Caco-2 (cell line): ENCODE data around the gene MST1R. TPM values are rescaled to one million over a fixed set of nuclear protein-coding genes. Genes with fewer than 3 reads are reported as not detected.
"Not testable (repeated sequence)": the region's sequence is repeated elsewhere in the genome, so short reads cannot be mapped to it uniquely, and the experiment has no call there.

Source experiments
- BruUV-seq: library from RNA; stranded (reverse); fragments of 400-500 nt; replicated peaks from 2 replicates; lab custom pipeline; 2021; lab: Mats Ljungman, UMichigan
- CTCF ChIA-PET: fragments of 300-600 bp; sonication (Branson Sonifier 250); formaldehyde crosslinking; loops from one replicate; lab custom pipeline; 2022; ENCODE audit warnings: antibody characterized with exemption; lab: Charles Lee
- POLR2A ChIA-PET: fragments of 300-600 bp; sonication (Branson Sonifier 250); formaldehyde crosslinking; loops from one replicate; lab custom pipeline; 2022; ENCODE audit warnings: antibody characterized with exemption; lab: Charles Lee
- DNase-seq, 2 experiments: peaks; one replicate each; pipeline versions ENCODE4 v3.0.0 to v3.0.0-alpha.2; 2020 to 2022
- H3K27me3 ChIP-seq: replicated peaks from 2 replicates; pipeline ENCODE4 v1.6.0; 2011; ENCODE audit warnings: low read length; ENCODE audit not compliant: control insufficient read depth, insufficient read depth
- H3K36me3 ChIP-seq: 2 replicates; pipeline ENCODE4 v1.5.1; 2011; ENCODE audit warnings: low read length; ENCODE audit not compliant: control insufficient read depth, insufficient read depth
- H3K4me1 ChIP-seq: fragments of 250-450 bp; sonication (Bioruptor Pico); 2 replicates; pipeline ENCODE4 v1.5.1; 2020; ENCODE audit warnings: mild to moderate bottlenecking
- H3K4me3 ChIP-seq: 2 replicates; pipeline ENCODE4 v1.5.1; 2011; ENCODE audit warnings: low read depth, mild to moderate bottlenecking, control low read depth, low read length
- H3K9me3 ChIP-seq: fragments of 250-450 bp; sonication (Bioruptor Pico); 2 replicates; pipeline ENCODE4 v1.5.1; 2020; ENCODE audit warnings: mild to moderate bottlenecking, moderate library complexity
- H3K27ac Mint-ChIP-seq: one replicate; pipeline ENCODE4 v1.8.0; 2022; ENCODE audit warnings: mixed read lengths; ENCODE audit not compliant: unreplicated experiment
- H3K27me3 Mint-ChIP-seq: one replicate; pipeline ENCODE4 v1.8.0; 2022; ENCODE audit warnings: mixed read lengths; ENCODE audit not compliant: insufficient read depth, unreplicated experiment
- H3K36me3 Mint-ChIP-seq: one replicate; pipeline ENCODE4 v1.8.0; 2022; ENCODE audit warnings: mild to moderate bottlenecking, mixed read lengths; ENCODE audit not compliant: insufficient read depth, unreplicated experiment
- H3K4me1 Mint-ChIP-seq: one replicate; pipeline ENCODE4 v1.8.0; 2022; ENCODE audit warnings: low read depth, mixed read lengths; ENCODE audit not compliant: unreplicated experiment
- H3K4me3 Mint-ChIP-seq: one replicate; pipeline ENCODE4 v1.8.0; 2022; ENCODE audit warnings: mild to moderate bottlenecking, moderate library complexity, mixed read lengths; ENCODE audit not compliant: unreplicated experiment
- H3K9me3 Mint-ChIP-seq: one replicate; pipeline ENCODE4 v1.8.0; 2022; ENCODE audit warnings: mixed read lengths; ENCODE audit not compliant: unreplicated experiment
- intact Hi-C: fragments of 100-400 bp; cut with micrococcal nuclease; formaldehyde crosslinking; loops from one replicate; pipeline ENCODE4 v1.10.0; 2022; ENCODE audit not compliant: unreplicated experiment
- total RNA-seq: library from RNA; stranded (reverse); gene quantifications from 2 replicates; pipeline ENCODE4 v1.2.3, GENCODE V29; 2022
- TF ChIP-seq, protein P1 (sequence below), 2 experiments: fragments of 200-600 bp in 1 of 2; IDR thresholded peaks; 1 replicate in 1 of 2; 2 replicates in 1 of 2; pipeline versions ENCODE4 v1.5.1 to v1.8.0; 2011 to 2022; ENCODE audit warnings: antibody characterized with exemption in 1 of 2, control low read depth in 1 of 2, inconsistent platforms in 1 of 2, low read depth in 1 of 2, low read length in 1 of 2, mild to moderate bottlenecking in 1 of 2, moderate library complexity in 1 of 2; ENCODE audit not compliant: insufficient read depth in 1 of 2, severe bottlenecking in 1 of 2, unreplicated experiment in 1 of 2

Gene MST1R
- total RNA-seq, 1 experiment from 2014 or later = 11.8 TPM

DNA sequence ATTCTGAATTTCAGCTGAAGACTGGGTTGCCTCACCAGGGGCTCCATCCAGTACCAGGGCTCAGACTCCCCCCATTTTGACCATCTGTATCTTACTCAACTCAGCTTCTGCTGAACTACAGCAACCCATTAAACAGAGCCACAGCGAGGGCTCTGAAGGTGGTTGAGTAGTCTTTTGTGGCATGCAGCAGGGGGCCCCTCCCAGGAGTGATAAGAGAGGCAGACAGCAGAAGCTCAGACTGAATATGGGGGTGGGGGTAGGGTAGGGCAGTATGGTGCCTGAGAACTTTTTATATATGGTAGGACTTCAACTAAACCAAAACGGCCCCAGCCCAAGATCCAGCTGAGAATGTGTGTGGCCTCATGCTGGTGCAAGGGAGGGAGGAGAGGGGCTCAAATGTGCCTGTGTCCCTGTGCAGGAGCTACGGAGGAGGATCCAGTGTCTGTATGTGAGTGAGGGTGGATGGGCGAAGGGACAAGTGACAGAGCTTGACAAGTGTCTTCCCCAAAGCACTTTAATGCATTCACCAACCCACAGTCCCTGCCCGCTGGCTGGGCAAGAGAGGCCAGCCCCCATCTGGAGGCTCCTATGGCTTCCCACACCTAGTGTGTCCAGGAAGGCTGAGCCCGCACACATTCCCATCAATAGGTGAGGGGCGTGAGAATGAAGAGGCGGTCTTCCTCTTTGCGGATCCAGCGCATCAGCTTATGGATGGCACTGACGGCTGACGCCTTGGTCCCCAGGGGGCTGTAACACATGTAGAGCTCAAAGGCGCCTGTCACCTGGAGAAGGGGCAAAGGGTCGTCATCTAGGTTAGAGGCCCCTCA, 4.9 kb upstream of the MST1R start:
- peaks cover 10% of the 10 kb centered on the region for H3K36me3 Mint-ChIP-seq
- CTCF ChIA-PET = interaction anchor here (1.3 to 1.7 kb wide), 2 partner anchors 67 to 69 kb away, joined by 4 to 8 read pairs; no protein-coding TSS in a partner anchor
- TF ChIP-seq, protein P1, sequence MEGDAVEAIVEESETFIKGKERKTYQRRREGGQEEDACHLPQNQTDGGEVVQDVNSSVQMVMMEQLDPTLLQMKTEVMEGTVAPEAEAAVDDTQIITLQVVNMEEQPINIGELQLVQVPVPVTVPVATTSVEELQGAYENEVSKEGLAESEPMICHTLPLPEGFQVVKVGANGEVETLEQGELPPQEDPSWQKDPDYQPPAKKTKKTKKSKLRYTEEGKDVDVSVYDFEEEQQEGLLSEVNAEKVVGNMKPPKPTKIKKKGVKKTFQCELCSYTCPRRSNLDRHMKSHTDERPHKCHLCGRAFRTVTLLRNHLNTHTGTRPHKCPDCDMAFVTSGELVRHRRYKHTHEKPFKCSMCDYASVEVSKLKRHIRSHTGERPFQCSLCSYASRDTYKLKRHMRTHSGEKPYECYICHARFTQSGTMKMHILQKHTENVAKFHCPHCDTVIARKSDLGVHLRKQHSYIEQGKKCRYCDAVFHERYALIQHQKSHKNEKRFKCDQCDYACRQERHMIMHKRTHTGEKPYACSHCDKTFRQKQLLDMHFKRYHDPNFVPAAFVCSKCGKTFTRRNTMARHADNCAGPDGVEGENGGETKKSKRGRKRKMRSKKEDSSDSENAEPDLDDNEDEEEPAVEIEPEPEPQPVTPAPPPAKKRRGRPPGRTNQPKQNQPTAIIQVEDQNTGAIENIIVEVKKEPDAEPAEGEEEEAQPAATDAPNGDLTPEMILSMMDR (IDR thresholded peaks at IDR 0.05; ENCODE audit: insufficient read depth in 1 of 2, low read depth in 1 of 2, low read length in 1 of 2, severe bottlenecking in 1 of 2, unreplicated experiment in 1 of 2) = no peak
- no peaks in the 10 kb centered on the region for H3K27me3 Mint-ChIP-seq
- no peak overlapping the region for H3K27ac Mint-ChIP-seq
- H3K4me1 ChIP-seq = peaks cover 39% of the 10 kb centered on the region
- H3K4me3 ChIP-seq = no peak overlapping the region
- no peak overlapping the region for H3K4me3 Mint-ChIP-seq
- POLR2A ChIA-PET = no interaction called here
- H3K36me3 ChIP-seq = no peaks in the 10 kb centered on the region
- no peaks in the 10 kb centered on the region for H3K9me3 ChIP-seq
- intact Hi-C loops = loop anchor here (5.0 kb wide), 1 partner anchor 206 kb away; no protein-coding TSS in a partner anchor
- no peaks in the 10 kb centered on the region for H3K9me3 Mint-ChIP-seq
- no TSS peak for BruUV-seq
- H3K27me3 ChIP-seq = no peaks in the 10 kb centered on the region
- no peak for DNase-seq
- H3K4me1 Mint-ChIP-seq = peaks cover 7% of the 10 kb centered on the region

DNA sequence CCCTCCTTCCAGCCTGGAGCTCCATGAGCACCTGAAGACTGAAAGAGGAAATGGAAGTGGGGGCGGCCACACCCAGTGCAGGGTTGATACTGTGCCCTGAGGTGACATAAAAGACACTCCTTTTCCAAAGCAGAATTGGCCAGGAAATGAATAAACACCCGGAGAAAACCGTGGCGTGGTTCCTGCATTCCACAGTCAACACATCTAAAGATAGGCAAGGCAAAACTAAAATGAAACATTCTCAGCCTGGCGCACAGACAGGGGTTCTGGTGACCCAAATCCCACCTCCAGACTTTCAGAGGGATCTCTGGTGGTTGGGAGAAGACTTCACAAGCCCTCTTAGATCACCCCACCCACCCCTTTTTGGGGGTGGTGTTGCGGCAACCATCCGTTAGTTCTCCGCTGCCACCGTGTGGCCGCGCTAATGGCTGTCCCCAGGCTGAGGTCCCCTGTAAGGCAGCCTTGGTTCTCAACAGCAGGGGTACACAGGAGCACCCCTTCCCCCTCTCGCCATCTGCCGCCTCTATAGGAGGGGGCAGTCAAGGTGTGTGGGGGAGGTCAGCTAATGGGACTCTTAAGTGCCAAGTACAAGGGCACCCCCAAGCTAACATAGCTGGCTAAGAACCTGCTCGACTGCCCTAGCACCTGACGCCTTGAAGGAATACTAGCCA, 2.5 kb upstream of the MST1R start:
- Mint-ChIP-seq H3K9me3 (no peaks in the 10 kb centered on the region), H3K36me3 (peaks cover 10% of the 10 kb centered on the region), H3K4me3 (peak overlapping the region; percentile 58), H3K4me1 (peaks cover 7% of the 10 kb centered on the region), H3K27ac (peak overlapping the region; percentile 71), H3K27me3 (no peaks in the 10 kb centered on the region)
- CTCF ChIA-PET = interaction anchor here (0.5 to 1.5 kb wide), 7 partner anchors 13 to 143 kb away, joined by 3 to 12 read pairs (median 4); partner anchors contain the start of genes INKA1 and MON1A
- Histone ChIP-seq H3K4me3 (no peak overlapping the region), H3K4me1 (peaks cover 46% of the 10 kb centered on the region), H3K9me3 (no peaks in the 10 kb centered on the region), H3K27me3 (no peaks in the 10 kb centered on the region), H3K36me3 (no peaks in the 10 kb centered on the region)
- peak; percentile 63 to 72 for DNase-seq
- TF ChIP-seq, protein P1 (IDR thresholded peaks at IDR 0.05; ENCODE audit: insufficient read depth in 1 of 2, low read depth in 1 of 2, low read length in 1 of 2, severe bottlenecking in 1 of 2, unreplicated experiment in 1 of 2) = peak; percentile 69 to 90
- BruUV-seq = no TSS peak
- POLR2A ChIA-PET = interaction anchor here (0.6 kb wide), 1 partner anchor 120 kb away, joined by 11 read pairs; the partner anchor contains the start of gene IP6K1
- intact Hi-C loops = loop anchor here (1.0 to 5.0 kb wide), 5 partner anchors 23 to 204 kb away; partner anchors contain the start of gene MON1A

GRCh38 chr3:49904448-49904847, 775 bp upstream of the MST1R start:
- H3K9me3 Mint-ChIP-seq, H3K27me3 Mint-ChIP-seq, BruUV-seq, DNase-seq, H3K4me3 ChIP-seq, H3K9me3 ChIP-seq, H3K36me3 ChIP-seq, H3K4me1 Mint-ChIP-seq, H3K36me3 Mint-ChIP-seq, H3K27me3 ChIP-seq: not testable (repeated sequence)
- CTCF ChIA-PET = interaction anchor here (1.1 kb wide), 1 partner anchor 101 kb away, joined by 5 read pairs; the partner anchor contains the start of gene INKA1
- POLR2A ChIA-PET = interaction anchor here (0.6 kb wide), 1 partner anchor 28 kb away, joined by 4 read pairs; no protein-coding TSS in a partner anchor
- Mint-ChIP-seq H3K27ac (peak overlapping the region; percentile 86), H3K4me3 (peak overlapping the region; percentile 80)
- peaks cover 57% of the 10 kb centered on the region for H3K4me1 ChIP-seq
- intact Hi-C loops = loop anchor here (5.0 kb wide), 1 partner anchor 47 kb away; the partner anchor contains the start of gene TRAIP
